H1 (cell line): ENCODE measurements around the gene SHC1. TPM values are rescaled to one million over a fixed set of nuclear protein-coding genes. Genes with fewer than 3 reads are reported as not detected.

Experiments used
- RXRA ChIP-seq: IDR thresholded peaks from 2 replicates; pipeline ENCODE4 v1.6.1; 2011; ENCODE audit warnings: low read depth, mild to moderate bottlenecking, low read length, moderate library complexity; ENCODE audit not compliant: insufficient read depth
- polyA plus RNA-seq, 7 experiments: library from polyadenylated mRNA; depleted of rRNA in 3 of 7; stranded (reverse) in 5 of 7; unstranded in 2 of 7; fragments of >200 nt in 5 of 7; fragments of 200-250 nt in 2 of 7; gene quantifications; 1 replicate in 5 of 7; 2 replicates in 1 of 7; 4 replicates in 1 of 7; pipeline versions ENCODE4 v1.2.1 to v1.2.3, GENCODE V29; 2011 to 2013; ENCODE audit warnings: missing spikeins in 2 of 7, mixed read lengths in 2 of 7
- total RNA-seq: library from RNA; stranded (reverse); fragmentation: NEBNext Ultra II Directional; extraction: Animal tissue kit (Norgen Biotek cat#: 25700); gene quantifications from 2 replicates; pipeline ENCODE4 v1.2.1, GENCODE V29; 2021

The SHC1 gene
- total and polyA plus RNA-seq, 2 of the 8 experiments (the other 6 are each of a cell fraction or from before 2014, with no cell fraction given): 177 to 212 TPM

DNA sequence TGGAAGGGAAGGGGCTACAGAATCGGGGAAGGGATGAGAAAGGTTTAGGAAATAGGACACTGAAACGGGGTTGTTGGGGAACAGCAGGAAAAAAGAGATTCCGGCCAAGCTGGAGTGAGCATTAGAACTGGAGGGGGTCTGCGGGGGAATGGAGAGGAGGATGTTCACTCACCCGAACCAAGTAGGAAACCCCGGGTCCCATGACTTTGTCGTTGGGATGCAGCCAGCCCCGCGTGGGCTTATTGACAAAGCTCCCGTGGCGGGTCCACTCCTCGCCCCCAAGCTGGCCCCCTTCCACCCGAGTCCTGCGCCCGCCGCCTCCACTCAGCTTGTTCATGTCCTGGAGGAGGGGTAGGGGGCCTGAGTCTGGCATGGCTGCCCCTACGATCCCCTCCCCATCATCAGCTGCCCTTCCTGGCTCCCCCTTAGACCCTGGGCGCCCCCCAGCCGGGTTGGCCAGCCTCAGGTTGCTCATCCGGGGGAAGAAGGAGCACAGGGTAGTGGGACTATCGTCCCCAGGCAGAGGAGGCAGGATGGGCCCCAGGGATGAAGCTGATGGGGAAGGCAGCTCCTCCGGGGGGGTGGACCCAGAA is 591 bp downstream of the SHC1 start (continued):
- no peak for TF ChIP-seq RXRA
